HepG2 (cell line): ENCODE data around the gene NDUFB8. TPM values are rescaled to one million over a fixed set of nuclear protein-coding genes. Genes with fewer than 3 reads are reported as not detected.

Source experiments
- AHDC1 ChIP-seq: sonication (generic); formaldehyde crosslinking; IDR thresholded peaks from 2 replicates; pipeline ENCODE4 v1.5.1; 2020; ENCODE audit warnings: mild to moderate bottlenecking, missing genetic modification reagents, borderline replicate concordance
- ARNTL ChIP-seq: sonication (generic); formaldehyde crosslinking; IDR thresholded peaks from 2 replicates; pipeline ENCODE4 v1.4.0; 2020; ENCODE audit warnings: mild to moderate bottlenecking, missing genetic modification reagents
- ATF6 ChIP-seq: sonication (generic); formaldehyde crosslinking; conservative IDR thresholded peaks from 2 replicates; pipeline ENCODE4 v1.4.0; 2020; ENCODE audit warnings: missing genetic modification reagents
- ELF1 ChIP-seq: sonication (generic); formaldehyde crosslinking; IDR thresholded peaks from 2 replicates; pipeline ENCODE4 v1.4.0; 2020; ENCODE audit warnings: missing genetic modification reagents
- ESRRA ChIP-seq: sonication (generic); formaldehyde crosslinking; IDR thresholded peaks from 2 replicates; pipeline ENCODE4 v1.5.1; 2020; ENCODE audit warnings: mild to moderate bottlenecking, low read depth, missing genetic modification reagents
- HNRNPUL1 ChIP-seq: fragments of 200-400 bp; formaldehyde crosslinking; IDR thresholded peaks from 2 replicates; pipeline ENCODE4 v1.6.1; 2017; ENCODE audit warnings: low read depth, mild to moderate bottlenecking, low read length, moderate library complexity
- LBX2 ChIP-seq: sonication (generic); formaldehyde crosslinking; IDR thresholded peaks from 2 replicates; pipeline ENCODE4 v1.5.0; 2020; ENCODE audit warnings: missing genetic modification reagents, mild to moderate bottlenecking, borderline replicate concordance
- MTF1 ChIP-seq: sonication (generic); formaldehyde crosslinking; IDR thresholded peaks from 2 replicates; pipeline ENCODE4 v1.5.0; 2020; ENCODE audit warnings: missing genetic modification reagents
- NBN ChIP-seq: fragments of 450-650 bp; conservative IDR thresholded peaks from 2 replicates; pipeline ENCODE4 v1.6.1; 2017
- RFXANK ChIP-seq: IDR thresholded peaks from 2 replicates; pipeline ENCODE4 v1.6.1; 2016
- SIN3B ChIP-seq: fragments of 150-350 bp; IDR thresholded peaks from 2 replicates; pipeline ENCODE4 v1.6.1; 2014; ENCODE audit warnings: low read length
- ZBTB7B ChIP-seq: sonication (generic); formaldehyde crosslinking; IDR thresholded peaks from 2 replicates; pipeline ENCODE4 v1.4.0; 2020; ENCODE audit warnings: missing genetic modification reagents
- ZNF513 ChIP-seq: sonication (generic); formaldehyde crosslinking; conservative IDR thresholded peaks from 2 replicates; pipeline ENCODE4 v1.5.0; 2020; ENCODE audit warnings: missing genetic modification reagents
- ZNF687 ChIP-seq: sonication (generic); formaldehyde crosslinking; IDR thresholded peaks from 2 replicates; pipeline ENCODE4 v1.5.1; 2020; ENCODE audit warnings: mild to moderate bottlenecking, missing genetic modification reagents, moderate library complexity
- ZNF703 ChIP-seq: sonication (generic); formaldehyde crosslinking; IDR thresholded peaks from 2 replicates; pipeline ENCODE4 v1.5.1; 2020; ENCODE audit warnings: missing genetic modification reagents, mild to moderate bottlenecking, moderate library complexity, borderline replicate concordance
- ZNF766 ChIP-seq: sonication (generic); formaldehyde crosslinking; IDR thresholded peaks from 2 replicates; pipeline ENCODE4 v1.5.0; 2020; ENCODE audit warnings: missing genetic modification reagents, borderline replicate concordance
- polyA plus RNA-seq, 8 experiments: library from polyadenylated mRNA; depleted of rRNA in 3 of 8; stranded (reverse) in 7 of 8; unstranded in 1 of 8; fragments of >200 nt; fragmentation: Illumina TruSeq in 4 of 8; extraction: Trizol in 4 of 8; gene quantifications; 2 replicates each; pipeline versions ENCODE4 v1.2.1 to v1.2.3, GENCODE V29; 2011 to 2016; ENCODE audit warnings: low read depth in 4 of 8, missing spikeins in 1 of 8, mixed read lengths in 1 of 8; ENCODE audit not compliant: insufficient read depth in 1 of 8
- total RNA-seq, 5 experiments: library from RNA; depleted of rRNA; stranded (reverse); fragments of >200 nt; fragmentation: Illumina TruSeq; extraction: Trizol; gene quantifications; 2 replicates each; pipeline ENCODE4 v1.2.3, GENCODE V29; 2016; ENCODE audit warnings: low read depth in 1 of 5

Gene NDUFB8
- total and polyA plus RNA-seq, 2 of the 13 experiments (the other 11 are each of a cell fraction or from before 2014, with no cell fraction given) = 210 to 216 TPM

- TF ChIP-seq ZNF766 (no peak), ATF6 (CRISPR knock-in tag) (no peak), ESRRA (CRISPR knock-in tag) (no peak), ZBTB7B (no peak), HNRNPUL1 (no peak), ELF1 (CRISPR knock-in tag) (no peak), MTF1 (CRISPR knock-in tag) (no peak), AHDC1 (no peak), RFXANK (CRISPR knock-in tag) (peak; percentile 100), ZNF703 (CRISPR knock-in tag) (no peak), ZNF687 (CRISPR knock-in tag) (no peak), ZNF513 (CRISPR knock-in tag) (no peak), LBX2 (CRISPR knock-in tag) (no peak), NBN (no peak), ARNTL (CRISPR knock-in tag) (no peak), SIN3B (no peak)
Observed at GRCh38 chr10:100481462-100482081, 48.1 kb downstream of the NDUFB8 start (continued).
